ENCODE results near the gene CREM. TPM values are rescaled to one million over a fixed set of nuclear protein-coding genes. Genes with fewer than 3 reads are reported as not detected.

The CREM gene
- total and polyA plus RNA-seq, 2 of the 4 experiments (the other 2 are of a cell fraction), result 33.2 to 40.5 TPM

DNA sequence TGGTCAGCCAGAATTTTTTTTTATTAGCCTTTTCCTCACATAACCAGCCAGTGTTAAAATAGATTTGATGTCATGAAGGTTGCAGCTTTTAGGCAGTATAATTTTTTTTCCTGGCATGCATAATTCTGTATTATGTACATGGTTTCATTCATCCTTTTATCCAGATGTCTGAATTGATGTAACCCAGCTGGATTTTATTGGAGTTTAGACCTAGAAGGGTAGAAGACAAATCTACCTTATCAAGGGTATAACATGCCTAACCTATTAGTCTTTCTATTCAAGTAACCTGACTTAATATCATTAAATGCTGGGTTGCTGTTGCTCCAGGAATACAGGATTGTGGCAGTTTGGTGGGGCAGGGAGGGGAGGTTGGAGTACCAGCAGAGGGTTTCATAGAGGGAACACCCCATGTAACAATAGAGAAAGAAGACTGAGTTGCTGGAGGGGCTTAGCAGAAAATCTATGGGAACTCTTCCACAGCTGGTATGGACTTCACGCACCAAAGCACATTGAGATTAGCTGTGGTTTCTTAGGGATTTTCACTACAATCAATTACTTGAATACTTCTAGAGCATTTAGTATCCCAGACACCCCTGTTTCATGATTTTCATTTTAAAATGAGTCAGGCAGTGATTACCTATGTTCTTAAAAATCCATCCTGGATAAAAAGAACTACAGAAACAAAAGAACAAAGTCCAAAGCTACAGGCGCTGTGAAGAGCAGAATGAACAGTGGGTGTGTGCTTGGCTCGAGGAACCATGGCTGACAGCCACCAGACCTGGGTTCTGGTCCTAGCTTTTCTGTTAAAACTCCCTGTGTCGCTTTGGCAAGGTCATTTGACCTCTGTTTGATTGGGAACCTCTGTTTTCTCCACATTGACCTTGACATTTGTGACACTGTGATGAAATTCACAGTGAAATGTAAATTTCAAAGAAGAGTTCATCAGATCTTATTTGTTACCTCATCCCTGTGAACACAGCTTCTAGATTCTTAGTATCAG lies 93.5 kb downstream of the CREM start:
- ATAC-seq (ENCODE audit: low read depth) (no peak), DNase-seq (no peak)
- TF ChIP-seq MAZ (IDR thresholded peaks at IDR 0.05; ENCODE audit: borderline replicate concordance, low read depth, low read length) (no peak), BHLHE40 (IDR thresholded peaks at IDR 0.05; ENCODE audit: low read depth, low read length) (no peak), RAD21 (IDR thresholded peaks at IDR 0.05; ENCODE audit: low read length) (no peak), RCOR1 (IDR thresholded peaks at IDR 0.05; ENCODE audit: insufficient replicate concordance, low read length) (no peak), MAFK (IDR thresholded peaks at IDR 0.05; ENCODE audit: low read depth, low read length) (no peak), NFE2L2 (IDR thresholded peaks at IDR 0.05; ENCODE audit: low read depth, low read length) (no peak), FOS (IDR thresholded peaks at IDR 0.05; ENCODE audit: low read depth, low read length) (no peak), POLR2A (IDR thresholded peaks at IDR 0.05; ENCODE audit: low read depth, low read length) (no peak), MXI1 (IDR thresholded peaks at IDR 0.05; ENCODE audit: borderline replicate concordance, low read depth, low read length) (no peak), CTCF (conservative IDR thresholded peaks at IDR 0.05; ENCODE audit: low read depth, low read length) (no peak), USF2 (IDR thresholded peaks at IDR 0.05; ENCODE audit: low read depth, low read length) (no peak), ELK1 (IDR thresholded peaks at IDR 0.05; ENCODE audit: borderline replicate concordance, low read depth, low read length) (no peak), CHD1 (IDR thresholded peaks at IDR 0.05; ENCODE audit: low read depth, low read length) (no peak), RFX5 (IDR thresholded peaks at IDR 0.05; ENCODE audit: low read depth, low read length) (no peak)

More for the DNA sequence above, 93.5 kb downstream of the CREM start:
- H3K56ac ChIP-seq (ENCODE audit: extremely low read depth, insufficient read depth, low read length), result no peak overlapping the region
- H2BK20ac ChIP-seq (ENCODE audit: low read depth, low read length), result no peak overlapping the region
- H2AFZ ChIP-seq (replicated peaks; ENCODE audit: low read length, poor library complexity), result peak overlapping the region; percentile 24
- no peaks in the 10 kb centered on the region for H3K27me3 ChIP-seq (ENCODE audit: control insufficient read depth, insufficient read depth, low read length)
- no peaks in the 10 kb centered on the region for H4K20me1 ChIP-seq (ENCODE audit: insufficient read depth, low read length)
- H3K23ac ChIP-seq (ENCODE audit: low read depth, low read length), result no peak overlapping the region
- no peak overlapping the region for H4K91ac ChIP-seq (ENCODE audit: insufficient read depth, low read depth, low read length)
- no peak overlapping the region for H2AK5ac ChIP-seq (ENCODE audit: low read depth, low read length)
- H3K18ac ChIP-seq (ENCODE audit: low read depth, low read length), result no peak overlapping the region
- H3K4me2 ChIP-seq (ENCODE audit: low read depth, low read length), result no peak overlapping the region
- H3K9ac ChIP-seq (ENCODE audit: low read depth, low read length), result no peak overlapping the region
- dilution Hi-C loops (cut with HindIII; ENCODE audit: low sequenced_read_pairs, unreplicated experiment), result no loop called here
- H3K4me1 ChIP-seq (ENCODE audit: control insufficient read depth, insufficient read depth, low read length), result no peaks in the 10 kb centered on the region; the same call in 1 of the 2 replicates
- H2BK120ac ChIP-seq (ENCODE audit: low read depth, low read length), result no peak overlapping the region
- no peak overlapping the region for H2AK9ac ChIP-seq (replicated peaks; ENCODE audit: low read depth, low read length, poor library complexity)
- H4K8ac ChIP-seq (ENCODE audit: low read depth in 2 of 2, low read length in 2 of 2), result no peak overlapping the region
- in situ Hi-C loops (cut with MboI; ENCODE audit: low sequenced_read_pairs), result loop anchor here (5.0 to 10.0 kb wide), 2 partner anchors 98 to 545 kb away; no protein-coding TSS in a partner anchor
- no TSS peak for BruUV-seq (replicated peaks)
- no peaks in the 10 kb centered on the region for H3K36me3 ChIP-seq (ENCODE audit: control insufficient read depth, insufficient read depth, low read length)
- H3K14ac ChIP-seq (replicated peaks; ENCODE audit: low read depth, low read length), result no peak overlapping the region
- H3K79me1 ChIP-seq (ENCODE audit: low read depth in 1 of 2, low read length in 2 of 2), result no peaks in the 10 kb centered on the region
- ChIA-PET CTCF (interaction anchor here (1.0 to 1.2 kb wide), 2 partner anchors 24 to 94 kb away, joined by 3 to 5 read pairs; partner anchors contain the start of gene CREM), POLR2A (ENCODE audit: unreplicated experiment) (no interaction called here)
- no peak overlapping the region for H2BK15ac ChIP-seq (ENCODE audit: low read depth, low read length)
- H3K27ac ChIP-seq (ENCODE audit: insufficient read depth, low read length), result no peak overlapping the region
- H3K9me1 ChIP-seq (ENCODE audit: insufficient read depth, low read length), result no peaks in the 10 kb centered on the region
- H4K5ac ChIP-seq (ENCODE audit: low read depth, low read length), result no peak overlapping the region
- no peak overlapping the region for H3K4ac ChIP-seq (ENCODE audit: low read depth, low read length)
- no peak overlapping the region for H3K4me3 ChIP-seq (ENCODE audit: insufficient read depth, low read depth, low read length)
- intact Hi-C loops (cut with micrococcal nuclease), result loop anchor here (5.0 kb wide), 1 partner anchor 228 kb away; no protein-coding TSS in a partner anchor
- no peak overlapping the region for H2BK5ac ChIP-seq (ENCODE audit: low read depth, low read length, poor library complexity, severe bottlenecking)
- no CpG with 5 or more reads among the region's 4 CpGs for WGBS, 2 experiments (ENCODE audit: extremely low coverage in 2 of 2, insufficient read length in 1 of 2)
- no peaks in the 10 kb centered on the region for H3K9me3 ChIP-seq (ENCODE audit: control insufficient read depth, insufficient read depth, low read length)

Data from IMR-90 (cell line).